GM23248 (cell line): ENCODE measurements around the gene CABCOCO1.

Experiments
- EZH2 ChIP-seq: fragments of 200-600 bp; sonication (generic); IDR thresholded peaks from 2 replicates; pipeline ENCODE4 v1.6.1; 2018; ENCODE audit warnings: antibody characterized with exemption, mild to moderate bottlenecking; ENCODE audit not compliant: insufficient read depth, poor library complexity, severe bottlenecking
- EZH2phosphoT487 ChIP-seq: fragments of 200-600 bp; sonication (generic); IDR thresholded peaks from 2 replicates; pipeline ENCODE4 v1.6.1; 2018; ENCODE audit warnings: antibody characterized with exemption, moderate library complexity, mild to moderate bottlenecking, low read depth; ENCODE audit not compliant: insufficient read depth

DNA sequence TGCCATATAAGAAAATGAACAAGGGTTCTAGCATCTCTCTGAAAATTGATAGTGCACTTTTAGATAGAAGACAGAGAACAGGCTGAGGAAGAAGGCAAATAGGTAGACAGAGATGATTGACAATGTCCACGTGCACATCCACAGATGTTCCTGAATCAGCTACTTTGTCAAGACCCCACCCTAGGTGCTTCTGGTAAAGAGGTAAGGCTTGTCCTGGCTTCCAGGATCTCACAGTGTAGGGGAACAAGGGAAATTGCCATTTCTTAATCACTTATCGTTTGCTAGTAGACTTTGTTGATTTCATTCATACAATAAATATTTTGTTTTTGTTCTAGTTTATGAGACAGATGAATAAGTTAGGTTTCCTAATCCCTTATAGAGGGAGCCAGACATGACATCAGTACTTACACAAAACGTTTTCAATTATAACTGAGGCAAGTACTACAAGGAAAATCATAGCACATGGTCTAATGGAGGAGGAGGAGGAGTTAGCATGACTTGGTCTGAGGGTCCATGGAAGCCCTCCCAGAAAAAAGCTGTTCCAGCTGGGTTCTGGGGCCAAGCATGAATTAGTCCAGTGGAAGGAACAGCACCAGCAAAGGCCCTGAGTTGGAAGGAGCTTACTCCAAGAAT is 122.9 kb downstream of the CABCOCO1 start:
- no peak for TF ChIP-seq EZH2
- TF ChIP-seq EZH2phosphoT487: no peak
